Measurements from ENCODE around the gene SLC28A3.

The SLC28A3 gene

DNA sequence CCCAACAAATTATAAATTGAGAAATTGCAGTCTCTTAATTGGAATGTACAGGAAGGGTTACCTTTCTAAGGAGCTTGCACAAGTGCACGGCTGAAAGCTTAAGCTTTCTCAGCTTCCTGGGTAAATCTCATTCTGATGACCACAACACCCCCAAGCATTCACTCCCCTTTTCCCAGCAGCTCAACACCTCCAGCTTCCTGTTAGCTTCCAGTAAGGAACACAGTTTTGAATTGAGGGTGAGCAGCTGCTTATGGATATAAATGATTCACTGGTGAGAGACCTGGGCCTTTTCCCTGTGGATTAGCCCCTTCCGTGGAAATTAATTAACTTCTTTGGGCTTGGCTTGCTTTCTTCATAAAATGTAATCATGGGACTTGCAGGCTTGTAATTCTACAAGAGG is 101.2 kb downstream of the SLC28A3 start:
- no peak for DNase-seq (ENCODE audit: low read depth)

DNA sequence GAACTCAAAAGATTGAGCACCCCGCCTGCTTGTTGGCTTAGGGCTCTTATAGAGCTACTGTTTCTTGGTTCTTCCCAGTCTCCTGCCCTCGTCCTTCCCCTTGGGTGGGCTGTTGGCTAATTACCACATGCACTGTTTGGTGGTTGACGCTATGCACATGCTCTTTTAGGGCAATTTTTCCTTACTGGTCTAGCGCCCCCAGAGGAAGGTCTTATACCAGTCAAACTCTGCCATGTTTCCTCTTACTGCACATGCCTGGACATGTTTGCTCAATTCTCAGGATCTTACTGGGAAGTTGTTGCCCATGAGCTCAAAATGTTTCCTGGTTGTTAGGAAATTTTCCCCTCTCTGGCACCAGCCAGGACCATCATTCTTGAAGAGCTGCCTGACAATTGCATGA is 101.9 kb downstream of the SLC28A3 start:
- no peak for DNase-seq (ENCODE audit: low read depth)

DNA sequence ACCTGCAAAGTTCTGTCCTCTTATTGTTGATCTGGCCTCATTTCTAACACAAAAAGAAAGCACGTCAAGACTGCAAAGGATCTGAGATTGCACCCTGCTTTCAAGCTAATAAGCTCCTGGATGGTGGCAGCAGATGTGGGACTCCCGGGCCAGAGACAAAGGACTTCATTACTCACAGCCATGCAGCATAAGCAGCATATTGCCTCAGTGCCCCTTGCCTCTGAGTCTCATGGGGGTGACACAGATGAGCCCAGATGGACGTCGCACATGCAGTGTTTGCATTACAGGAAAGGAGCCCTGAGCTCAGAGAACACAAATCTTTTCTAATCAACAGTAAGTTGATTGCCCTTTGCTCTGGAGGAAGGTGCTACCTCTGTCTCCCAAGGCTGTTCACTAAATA is 105.0 kb downstream of the SLC28A3 start:
- DNase-seq (ENCODE audit: low read depth) = no peak

DNA sequence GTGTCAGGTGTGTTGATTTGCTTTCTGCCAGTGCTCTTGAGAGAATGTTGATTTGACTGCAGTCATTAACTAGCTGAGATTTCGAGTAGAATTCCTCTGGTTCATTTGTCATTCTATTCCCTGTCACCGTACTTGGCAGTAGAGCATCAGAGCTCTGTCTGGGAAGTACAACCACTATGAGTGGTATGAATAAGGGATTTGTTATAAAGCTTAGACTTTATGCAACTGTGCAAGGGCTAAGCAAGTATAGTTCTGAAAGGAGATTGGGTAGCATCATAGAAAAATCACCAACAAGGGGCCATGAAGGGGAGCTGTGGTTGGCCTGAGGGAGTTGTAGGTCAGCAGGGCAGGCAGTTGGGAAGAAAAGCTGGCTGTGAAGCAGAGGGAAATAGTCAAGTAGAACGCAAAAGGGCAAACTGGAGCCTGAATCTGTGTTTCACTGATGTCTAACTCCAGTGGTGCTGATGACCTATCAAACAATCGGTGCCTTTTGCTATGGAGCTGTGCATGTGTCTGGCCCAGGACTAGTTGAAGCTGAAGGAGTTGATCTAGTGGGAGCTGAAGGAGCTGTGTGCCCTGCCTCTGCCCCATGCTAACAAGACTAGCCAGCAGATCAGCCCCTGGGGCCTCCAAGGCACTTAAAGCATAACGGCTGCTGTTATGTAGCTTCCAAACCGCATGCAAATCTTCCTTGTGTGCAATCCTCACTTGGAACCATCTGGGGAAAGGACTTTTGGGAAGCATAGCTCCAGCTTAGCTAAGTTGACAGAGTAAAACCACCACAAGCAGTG is 110.0 kb downstream of the SLC28A3 start:
- no peak for DNase-seq (ENCODE audit: low read depth)

DNA sequence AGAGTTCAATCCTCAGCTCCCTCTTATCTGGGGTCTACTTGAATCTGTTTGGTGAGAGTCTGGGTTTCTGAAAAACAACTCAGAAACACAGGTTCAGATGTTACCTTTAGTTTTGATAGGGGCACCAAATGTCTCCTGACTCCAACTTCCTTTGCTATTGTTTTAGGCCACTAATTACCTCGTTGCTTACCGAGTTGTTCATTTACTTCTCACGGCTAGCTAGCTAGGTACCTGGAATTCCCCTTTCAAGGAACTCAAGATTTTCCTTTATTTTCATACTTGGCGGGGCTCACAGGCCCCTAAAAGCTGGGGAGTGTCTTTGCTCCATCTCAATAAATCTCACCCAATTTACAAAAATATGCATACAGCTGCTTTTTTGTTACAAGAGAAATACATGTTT is 111.4 kb downstream of the SLC28A3 start:
- no peak for DNase-seq (ENCODE audit: low read depth)

DNA sequence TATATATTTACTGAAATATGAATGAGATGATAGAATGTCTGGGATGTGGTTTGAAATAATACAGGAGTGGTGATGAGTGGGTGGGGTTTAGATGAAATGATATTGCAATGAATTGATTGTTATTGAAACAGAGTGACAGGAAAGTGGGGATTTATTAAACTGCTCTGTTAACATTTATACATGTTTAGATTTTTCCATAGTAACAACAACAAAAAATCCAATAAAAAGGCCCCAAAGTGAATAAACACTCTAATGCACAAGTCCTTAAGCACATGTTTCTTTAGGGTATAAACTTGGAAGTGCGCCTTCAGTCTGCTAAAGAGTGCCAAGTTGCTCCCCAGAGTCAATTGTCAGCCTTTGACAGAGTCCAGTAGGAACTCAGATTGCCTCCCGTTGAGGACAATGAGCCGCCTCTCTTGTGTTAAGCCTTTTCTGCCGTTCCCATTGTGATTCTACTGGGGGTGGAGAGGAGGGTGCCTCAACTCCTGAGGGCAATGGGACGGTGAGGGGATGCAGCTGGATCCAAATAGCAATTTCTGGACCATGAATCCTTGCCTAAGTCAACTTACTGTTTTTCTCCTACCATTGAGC is 112.3 kb downstream of the SLC28A3 start:
- DNase-seq (ENCODE audit: low read depth) = no peak

DNA sequence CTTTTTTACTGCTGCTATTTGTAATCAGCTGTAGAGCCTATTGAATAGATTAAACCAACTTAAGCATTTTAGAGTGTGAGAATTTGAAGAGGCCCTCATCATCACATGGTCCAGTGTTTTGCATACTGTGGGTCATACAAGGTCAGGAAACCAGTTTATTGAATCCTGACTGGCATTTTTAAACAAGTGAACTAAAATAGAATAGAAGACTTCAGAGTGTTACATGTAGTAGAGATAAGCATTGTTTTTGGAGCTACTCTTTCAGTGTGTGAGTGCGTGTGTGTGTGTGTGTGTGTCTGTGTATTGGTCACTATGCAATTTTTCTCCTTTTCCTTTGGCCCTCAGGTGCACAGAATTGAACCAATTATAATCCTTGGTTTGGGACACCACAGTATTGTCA is 114.4 kb downstream of the SLC28A3 start:
- no peak for DNase-seq (ENCODE audit: low read depth)

Data from stimulated activated CD8-positive, alpha-beta memory T cell treated with anti-CD3 and anti-CD28 coated beads, Interleukin-12 subunit alpha, Interleukin-12 subunit beta, amount 100 ng/mL, for 4 hours (primary cell).